Peyer's patch (tissue), 4 donors: Measurements from ENCODE around the gene IL17C.

Experiments
- POLR2A ChIP-seq, 2 donors: fragments of 450-650 bp; IDR thresholded peaks; one replicate each; pipeline ENCODE4 v1.5.1; 2017; ENCODE audit warnings: antibody characterized with exemption in 2 of 2, mild to moderate bottlenecking in 2 of 2, moderate library complexity in 2 of 2
- TF ChIP-seq, protein P1 (sequence below), 6 experiments: fragments of 450-650 bp in 4 of 6; fragments of 200-600 bp in 2 of 6; sonication (generic) in 1 of 6; IDR thresholded peaks; one replicate each; pipeline ENCODE4 v1.5.1; 2017 to 2019; ENCODE audit warnings: antibody characterized with exemption in 6 of 6, mild to moderate bottlenecking in 3 of 6, moderate library complexity in 1 of 6

DNA sequence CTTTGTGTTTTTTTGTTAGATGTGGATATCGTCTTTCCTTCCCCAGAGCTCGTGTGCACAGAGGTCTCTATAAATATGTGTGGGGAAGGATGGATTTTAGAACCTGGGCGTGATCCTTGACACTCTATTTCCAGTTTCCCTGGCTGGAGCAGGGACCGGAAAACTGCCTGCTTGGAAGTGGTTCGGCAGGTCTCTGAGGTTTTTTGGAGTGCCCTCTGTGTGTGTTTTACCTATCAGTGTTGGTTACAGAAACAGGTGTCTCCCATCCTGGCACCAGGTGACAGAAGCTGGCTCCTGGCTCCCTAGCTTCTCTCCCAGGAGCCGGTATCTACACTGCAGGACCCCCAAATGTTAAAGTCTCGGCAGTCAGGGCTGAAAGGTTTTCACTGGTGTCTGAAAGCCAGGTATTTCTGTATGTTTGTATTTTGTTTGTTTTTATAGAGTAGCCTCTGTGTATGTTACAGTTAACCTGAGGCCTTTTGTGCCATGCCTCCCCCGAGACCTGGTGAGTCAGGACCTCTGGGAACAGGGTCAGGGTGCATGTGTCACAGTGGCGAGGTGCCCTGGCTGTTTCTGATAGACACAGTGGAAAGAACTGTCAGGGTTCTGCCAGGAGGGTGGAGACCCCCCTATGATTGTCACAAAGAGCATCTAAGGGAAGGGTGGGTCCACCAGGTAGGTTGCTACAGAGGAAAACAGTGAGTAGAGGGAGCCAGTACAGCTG, 36.9 kb upstream of the IL17C start:
- TF ChIP-seq, protein P1, sequence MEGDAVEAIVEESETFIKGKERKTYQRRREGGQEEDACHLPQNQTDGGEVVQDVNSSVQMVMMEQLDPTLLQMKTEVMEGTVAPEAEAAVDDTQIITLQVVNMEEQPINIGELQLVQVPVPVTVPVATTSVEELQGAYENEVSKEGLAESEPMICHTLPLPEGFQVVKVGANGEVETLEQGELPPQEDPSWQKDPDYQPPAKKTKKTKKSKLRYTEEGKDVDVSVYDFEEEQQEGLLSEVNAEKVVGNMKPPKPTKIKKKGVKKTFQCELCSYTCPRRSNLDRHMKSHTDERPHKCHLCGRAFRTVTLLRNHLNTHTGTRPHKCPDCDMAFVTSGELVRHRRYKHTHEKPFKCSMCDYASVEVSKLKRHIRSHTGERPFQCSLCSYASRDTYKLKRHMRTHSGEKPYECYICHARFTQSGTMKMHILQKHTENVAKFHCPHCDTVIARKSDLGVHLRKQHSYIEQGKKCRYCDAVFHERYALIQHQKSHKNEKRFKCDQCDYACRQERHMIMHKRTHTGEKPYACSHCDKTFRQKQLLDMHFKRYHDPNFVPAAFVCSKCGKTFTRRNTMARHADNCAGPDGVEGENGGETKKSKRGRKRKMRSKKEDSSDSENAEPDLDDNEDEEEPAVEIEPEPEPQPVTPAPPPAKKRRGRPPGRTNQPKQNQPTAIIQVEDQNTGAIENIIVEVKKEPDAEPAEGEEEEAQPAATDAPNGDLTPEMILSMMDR (IDR thresholded peaks at IDR 0.05), result no peak
- no peak for TF ChIP-seq POLR2A (IDR thresholded peaks at IDR 0.05)
